SK-N-SH treated with all-trans-retinoic acid at 6 μM for 48 hours (cell line): ENCODE data around the gene AMMECR1.

Experiments
- ATAC-seq: fragments of 200-7000 bp; cut with Tn5 transposase; 3 replicates; pipeline ENCODE4 v1.9.1; 2020; ENCODE audit warnings: mild to moderate bottlenecking, moderate library complexity
- ARNTL ChIP-seq: fragments of 450-650 bp; formaldehyde crosslinking; IDR thresholded peaks from 2 replicates; pipeline ENCODE4 v1.5.0; 2020; ENCODE audit warnings: low read depth, mild to moderate bottlenecking, moderate library complexity, borderline replicate concordance
- BACH2 ChIP-seq: fragments of 250-450 bp; sonication (Bioruptor Pico); IDR thresholded peaks from 2 replicates; pipeline ENCODE4 v1.9.0; 2021; ENCODE audit warnings: mild to moderate bottlenecking, borderline replicate concordance
- CREB5 ChIP-seq: fragments of 250-450 bp; sonication (Bioruptor Pico); IDR thresholded peaks from 2 replicates; pipeline ENCODE4 v1.5.1; 2020; ENCODE audit warnings: low read depth, mild to moderate bottlenecking, moderate library complexity
- CSDC2 ChIP-seq: fragments of 250-450 bp; sonication (Bioruptor Pico); IDR thresholded peaks from 2 replicates; pipeline ENCODE4 v1.5.0; 2020; ENCODE audit warnings: mild to moderate bottlenecking, moderate library complexity
- GLIS3 ChIP-seq: fragments of 250-450 bp; sonication (Bioruptor Pico); IDR thresholded peaks from 2 replicates; pipeline ENCODE4 v1.5.0; 2020; ENCODE audit warnings: mild to moderate bottlenecking, moderate library complexity
- ISL1 ChIP-seq: fragments of 250-450 bp; sonication (Bioruptor Pico); IDR thresholded peaks from 2 replicates; pipeline ENCODE4 v2.1.2; 2022; ENCODE audit warnings: mild to moderate bottlenecking, moderate library complexity
- OSR1 ChIP-seq: fragments of 250-450 bp; sonication (Bioruptor Pico); IDR thresholded peaks from 2 replicates; pipeline ENCODE4 v1.8.0; 2022; ENCODE audit warnings: moderate library complexity, mild to moderate bottlenecking, inconsistent platforms
- PATZ1 ChIP-seq: fragments of 250-450 bp; sonication (Bioruptor Pico); IDR thresholded peaks from 2 replicates; pipeline ENCODE4 v1.8.0; 2020; ENCODE audit warnings: mild to moderate bottlenecking, moderate library complexity, borderline replicate concordance
- POU6F1 ChIP-seq: fragments of 250-450 bp; sonication (Bioruptor Pico); IDR thresholded peaks from 2 replicates; pipeline ENCODE4 v1.8.0; 2021; ENCODE audit warnings: low read depth, mild to moderate bottlenecking, moderate library complexity, borderline replicate concordance
- PPARA ChIP-seq: fragments of 250-450 bp; sonication (Bioruptor Pico); IDR thresholded peaks from 2 replicates; pipeline ENCODE4 v1.5.0; 2020; ENCODE audit warnings: mild to moderate bottlenecking, borderline replicate concordance
- RARB ChIP-seq: fragments of 250-450 bp; sonication (Bioruptor Pico); IDR thresholded peaks from 2 replicates; pipeline ENCODE4 v1.8.0; 2021; ENCODE audit warnings: mild to moderate bottlenecking, moderate library complexity
- SNAI2 ChIP-seq: fragments of 250-450 bp; sonication (Bioruptor Pico); IDR thresholded peaks from 2 replicates; pipeline ENCODE4 v1.5.0; 2020; ENCODE audit warnings: mild to moderate bottlenecking, moderate library complexity
- TOX ChIP-seq: fragments of 250-450 bp; sonication (Bioruptor Pico); IDR thresholded peaks from 2 replicates; pipeline ENCODE4 v1.8.0; 2021; ENCODE audit warnings: mild to moderate bottlenecking, moderate library complexity, borderline replicate concordance
- TSHZ2 ChIP-seq: fragments of 250-450 bp; sonication (Bioruptor Pico); IDR thresholded peaks from 2 replicates; pipeline ENCODE4 v1.5.0; 2020; ENCODE audit warnings: mild to moderate bottlenecking, moderate library complexity
- ZC3H10 ChIP-seq: fragments of 250-450 bp; sonication (Bioruptor Pico); IDR thresholded peaks from 2 replicates; pipeline ENCODE4 v1.5.1; 2021; ENCODE audit warnings: mild to moderate bottlenecking, moderate library complexity
- ZFP3 ChIP-seq: fragments of 250-450 bp; sonication (Bioruptor Pico); IDR thresholded peaks from 2 replicates; pipeline ENCODE4 v1.5.0; 2020; ENCODE audit warnings: mild to moderate bottlenecking, moderate library complexity
- ZFP30 ChIP-seq: fragments of 450-650 bp; formaldehyde crosslinking; IDR thresholded peaks from 2 replicates; pipeline ENCODE4 v1.5.0; 2022; ENCODE audit warnings: mild to moderate bottlenecking, moderate library complexity
- ZNF565 ChIP-seq: fragments of 450-650 bp; formaldehyde crosslinking; conservative IDR thresholded peaks from 2 replicates; pipeline ENCODE4 v1.5.0; 2020; ENCODE audit warnings: low read depth, mild to moderate bottlenecking, moderate library complexity
- ZNF8 ChIP-seq: fragments of 450-650 bp; formaldehyde crosslinking; IDR thresholded peaks from 2 replicates; pipeline ENCODE4 v1.5.0; 2020; ENCODE audit warnings: mild to moderate bottlenecking, moderate library complexity

The AMMECR1 gene

GRCh38 chrX:110265661-110266060 lies 52.2 kb downstream of the AMMECR1 start:
- TF ChIP-seq ZNF565 (CRISPR knock-in tag) (no peak), ZFP3 (CRISPR knock-in tag) (no peak), BACH2 (CRISPR knock-in tag) (no peak), OSR1 (CRISPR knock-in tag) (no peak), CSDC2 (CRISPR knock-in tag) (no peak), TOX (CRISPR knock-in tag) (no peak), ZNF8 (CRISPR knock-in tag) (no peak), PATZ1 (no peak), POU6F1 (no peak)
- no peak for ATAC-seq

- no peak for ATAC-seq
- TF ChIP-seq ARNTL (CRISPR knock-in tag), result no peak
- TF ChIP-seq TOX (CRISPR knock-in tag), result no peak
- TF ChIP-seq, all 23 proteins: peak for 0
Measured at GRCh38 chrX:110259117-110259516, 58.8 kb downstream of the AMMECR1 start.

DNA sequence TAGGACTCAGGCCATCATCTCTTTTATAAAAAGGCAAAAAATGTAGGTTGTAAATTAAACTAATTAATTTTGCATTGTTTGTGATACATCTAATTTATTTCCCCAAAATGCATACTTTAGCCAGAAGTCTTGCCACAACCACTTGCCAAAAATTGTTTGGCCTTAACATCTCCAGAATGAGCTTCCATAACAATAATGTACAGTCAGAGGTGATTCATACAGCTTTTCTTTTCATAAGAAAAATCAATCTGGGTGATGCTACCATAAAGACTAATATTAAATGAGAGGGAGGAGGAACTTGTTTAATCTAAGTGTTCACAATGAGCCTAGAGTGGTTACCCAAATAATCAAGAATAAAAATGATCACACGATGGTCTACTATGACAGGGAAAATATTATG lies 59.3 kb downstream of the AMMECR1 start:
- TF ChIP-seq ISL1 (CRISPR knock-in tag) (no peak), POU6F1 (no peak), PPARA (no peak), ZC3H10 (CRISPR knock-in tag) (no peak), PATZ1 (no peak), TOX (CRISPR knock-in tag) (no peak), CREB5 (CRISPR knock-in tag) (no peak), TSHZ2 (CRISPR knock-in tag) (no peak), ZNF565 (CRISPR knock-in tag) (no peak), ARNTL (CRISPR knock-in tag) (no peak), BACH2 (CRISPR knock-in tag) (no peak), SNAI2 (CRISPR knock-in tag) (no peak), ZFP30 (CRISPR knock-in tag) (no peak), CSDC2 (CRISPR knock-in tag) (no peak), RARB (CRISPR knock-in tag) (no peak), ZFP3 (CRISPR knock-in tag) (no peak), GLIS3 (CRISPR knock-in tag) (no peak), ZNF8 (CRISPR knock-in tag) (no peak)
- ATAC-seq, result no peak
